IPS DF 6.9 (cell line): Measurements from ENCODE around the gene CCDC102A.

ENCODE experiments used
- DNase-seq: peaks from one replicate; pipeline ENCODE4 v3.0.0-alpha.2; 2013; ENCODE audit warnings: low read depth, low spot score
- H3K27ac ChIP-seq: one replicate; pipeline ENCODE4 v1.5.1; 2013; ENCODE audit warnings: low read length, control low read depth
- H3K27me3 ChIP-seq: 2 replicates; pipeline ENCODE4 v1.6.1; 2013; ENCODE audit warnings: mild to moderate bottlenecking, low read length; ENCODE audit not compliant: control insufficient read depth, insufficient read depth
- H3K36me3 ChIP-seq: 2 replicates; pipeline ENCODE4 v1.6.1; 2013; ENCODE audit warnings: low read length; ENCODE audit not compliant: control insufficient read depth, insufficient read depth
- H3K4me1 ChIP-seq: 2 replicates; pipeline ENCODE4 v1.6.1; 2013; ENCODE audit warnings: low read length; ENCODE audit not compliant: control insufficient read depth, insufficient read depth
- H3K4me3 ChIP-seq: 2 replicates; pipeline ENCODE4 v1.5.1; 2013; ENCODE audit warnings: mild to moderate bottlenecking, low read length
- H3K9me3 ChIP-seq: 2 replicates; pipeline ENCODE4 v1.6.1; 2013; ENCODE audit warnings: low read length, inconsistent platforms; ENCODE audit not compliant: control insufficient read depth, insufficient read depth
- WGBS: extraction: QIAGEN DNeasy Blood & Tissue Kit; methylation state at CpG from one replicate; pipeline ENCODE4 v1.1.7; 2013; ENCODE audit warnings: mixed read lengths, missing lambda C conversion rate; ENCODE audit not compliant: insufficient read length, insufficient coverage; 5-methylcytosine and 5-hydroxymethylcytosine counted together

The CCDC102A gene

DNA sequence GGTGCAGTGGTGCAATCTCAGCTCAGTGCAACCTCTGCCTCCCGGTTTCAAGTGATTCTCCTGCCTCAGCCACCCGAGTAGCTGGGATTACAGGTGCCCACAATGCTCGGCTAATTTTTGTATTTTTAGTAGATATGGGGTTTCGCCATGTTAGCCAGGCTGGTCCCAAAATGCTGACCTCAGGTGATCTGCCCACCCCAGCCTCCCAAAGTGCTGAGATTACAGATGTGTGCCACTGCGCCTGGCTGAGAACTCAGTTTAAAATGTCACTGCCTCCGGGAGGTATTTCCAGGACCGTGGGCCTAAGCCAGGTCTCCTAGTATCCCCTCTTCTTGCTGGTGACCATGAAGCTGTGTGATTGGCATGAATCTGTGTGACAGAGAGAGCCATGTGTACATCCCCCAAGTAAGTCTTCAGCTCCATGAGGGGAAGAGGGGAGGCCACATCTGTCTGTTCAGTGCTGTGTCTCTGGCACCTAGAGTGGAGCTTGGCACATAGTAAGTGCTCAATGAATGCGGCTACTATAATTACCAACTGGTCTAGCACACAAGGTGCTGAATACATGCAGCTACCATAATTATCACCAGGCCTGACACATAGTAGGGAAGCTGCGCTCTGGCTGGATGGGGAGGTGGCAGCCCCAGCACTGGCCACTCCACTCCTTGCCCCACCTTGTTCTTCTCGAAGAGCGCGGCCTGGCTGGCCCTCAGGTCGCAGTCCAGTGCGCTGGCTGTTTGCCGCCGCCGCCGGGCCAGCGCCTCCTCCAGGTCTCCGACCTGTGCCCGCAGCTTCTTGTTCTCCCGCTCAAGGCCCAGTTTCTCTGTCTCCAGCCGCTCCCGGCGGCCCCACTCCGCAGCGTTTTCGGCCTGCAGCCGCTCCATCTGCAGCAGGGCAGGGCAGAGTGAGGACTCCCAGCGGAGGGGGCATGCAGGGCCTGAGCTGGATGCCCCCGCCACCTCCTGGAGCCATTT is 18.7 kb downstream of the CCDC102A start:
- no CpG with 5 or more reads among the region's 31 CpGs for WGBS

DNA sequence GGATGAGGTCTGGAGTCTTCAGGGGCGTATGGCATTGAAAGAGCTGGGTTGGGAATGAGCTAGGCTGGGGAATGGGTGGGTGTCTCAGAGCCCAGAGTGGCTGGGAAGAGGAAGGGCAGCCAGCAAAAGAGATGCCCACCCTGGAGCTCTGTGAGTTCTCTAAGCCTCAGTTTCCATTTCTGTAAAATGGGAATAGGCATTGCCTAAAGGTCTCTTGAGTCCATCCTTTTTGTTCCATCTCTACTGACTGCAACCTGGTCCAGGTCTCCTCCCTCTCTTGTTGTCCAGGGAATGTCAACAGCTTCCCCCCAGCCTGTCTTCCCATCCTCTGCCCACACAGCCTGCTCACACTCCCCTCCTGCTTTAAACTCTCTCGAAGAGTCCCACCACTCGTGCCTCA is 19.6 kb downstream of the CCDC102A start:
- H3K4me1 ChIP-seq = no peaks in the 10 kb centered on the region; the same call in 1 of the 2 replicates
- H3K27me3 ChIP-seq = no peaks in the 10 kb centered on the region
- no peak for DNase-seq
- no peak overlapping the region for H3K27ac ChIP-seq
- WGBS = no CpG with 5 or more reads among the region's 3 CpGs
- no peak overlapping the region for H3K4me3 ChIP-seq
- no peaks in the 10 kb centered on the region; the same call in 1 of the 2 replicates for H3K36me3 ChIP-seq
- no peaks in the 10 kb centered on the region for H3K9me3 ChIP-seq

More for the DNA sequence above, 18.7 kb downstream of the CCDC102A start:
- Histone ChIP-seq H3K4me1 (no peaks in the 10 kb centered on the region; the same call in 1 of the 2 replicates), H3K27me3 (no peaks in the 10 kb centered on the region), H3K36me3 (no peaks in the 10 kb centered on the region; the same call in 1 of the 2 replicates), H3K4me3 (no peak overlapping the region), H3K27ac (no peak overlapping the region), H3K9me3 (no peaks in the 10 kb centered on the region)
- DNase-seq = no peak

DNA sequence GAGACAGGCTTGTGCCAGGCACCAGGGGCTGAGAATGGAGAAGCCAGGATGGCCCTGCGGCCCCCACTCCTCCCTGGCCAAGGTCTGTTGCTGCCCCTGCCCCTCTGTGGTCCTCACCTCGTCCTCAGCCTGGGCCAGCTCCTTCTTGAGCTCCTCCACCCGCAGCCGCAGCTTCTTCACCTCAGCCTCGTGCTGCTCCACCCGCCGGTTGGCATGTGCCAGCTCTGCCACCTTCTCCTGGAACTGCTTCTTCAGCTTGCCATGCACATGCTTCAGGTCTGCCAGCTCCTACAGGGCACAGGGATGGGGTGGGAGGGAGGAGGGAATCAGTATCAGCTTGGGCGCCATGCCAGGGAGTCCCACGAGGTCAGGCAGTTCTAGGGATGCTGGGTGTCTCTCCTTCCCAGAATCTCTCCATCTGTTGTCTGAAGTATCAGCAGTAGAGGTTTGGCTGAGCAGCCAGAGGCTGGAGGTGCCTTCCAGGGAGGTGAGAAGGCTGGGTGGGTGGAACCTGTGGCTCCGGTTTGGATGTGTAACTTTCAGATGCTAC is 20.1 kb downstream of the CCDC102A start:
- Histone ChIP-seq H3K4me3 (no peak overlapping the region), H3K27ac (no peak overlapping the region), H3K36me3 (no peaks in the 10 kb centered on the region; the same call in 1 of the 2 replicates), H3K4me1 (no peaks in the 10 kb centered on the region; the same call in 1 of the 2 replicates), H3K27me3 (no peaks in the 10 kb centered on the region), H3K9me3 (no peaks in the 10 kb centered on the region)
- no peak for DNase-seq
- WGBS = no CpG with 5 or more reads among the region's 10 CpGs

DNA sequence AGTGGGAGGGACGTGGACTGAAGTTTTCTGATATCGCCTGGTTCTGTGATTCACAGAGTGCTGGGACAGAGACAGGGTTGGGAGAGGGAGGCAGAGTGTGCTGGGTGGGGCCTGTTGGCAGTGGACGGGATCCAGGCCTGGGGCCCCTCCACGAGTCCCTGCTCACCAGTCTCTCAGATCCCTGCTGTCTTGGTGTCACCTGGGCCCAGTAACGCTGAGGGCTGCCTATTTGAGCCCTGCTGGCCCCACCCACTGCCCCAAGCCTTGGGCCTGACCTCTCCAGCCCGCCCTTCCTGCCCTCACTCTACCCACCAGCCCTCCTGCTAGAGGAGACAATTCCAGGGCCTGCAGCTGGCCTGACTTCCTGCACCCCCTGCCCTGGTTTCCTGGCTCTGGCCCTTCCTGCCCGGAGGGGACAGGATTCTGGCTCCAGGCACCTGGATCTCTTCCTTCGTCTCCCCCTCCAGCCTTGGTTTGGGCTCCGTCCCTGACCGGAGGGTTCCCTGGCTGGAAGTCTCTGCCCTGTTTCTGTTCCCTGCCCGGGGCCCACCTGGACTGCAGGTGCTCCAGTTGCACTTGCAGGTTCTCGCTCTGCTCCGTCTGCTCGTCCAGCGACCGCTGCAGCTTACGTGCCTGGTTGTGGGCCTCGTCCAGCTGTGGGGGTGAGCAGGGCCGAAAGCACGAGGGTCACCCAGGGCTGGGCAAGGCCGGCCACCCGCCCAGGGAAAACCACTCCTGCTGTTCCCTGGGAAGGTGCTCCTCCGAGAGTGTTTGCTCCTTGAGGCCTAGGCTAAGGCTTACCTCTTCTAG is 21.4 kb downstream of the CCDC102A start:
- no peak for DNase-seq
- Histone ChIP-seq H3K4me1 (no peaks in the 10 kb centered on the region; the same call in 1 of the 2 replicates), H3K4me3 (no peak overlapping the region), H3K9me3 (no peaks in the 10 kb centered on the region), H3K27ac (no peak overlapping the region), H3K36me3 (no peaks in the 10 kb centered on the region; the same call in 1 of the 2 replicates), H3K27me3 (no peaks in the 10 kb centered on the region)
- WGBS = no CpG with 5 or more reads among the region's 23 CpGs

DNA sequence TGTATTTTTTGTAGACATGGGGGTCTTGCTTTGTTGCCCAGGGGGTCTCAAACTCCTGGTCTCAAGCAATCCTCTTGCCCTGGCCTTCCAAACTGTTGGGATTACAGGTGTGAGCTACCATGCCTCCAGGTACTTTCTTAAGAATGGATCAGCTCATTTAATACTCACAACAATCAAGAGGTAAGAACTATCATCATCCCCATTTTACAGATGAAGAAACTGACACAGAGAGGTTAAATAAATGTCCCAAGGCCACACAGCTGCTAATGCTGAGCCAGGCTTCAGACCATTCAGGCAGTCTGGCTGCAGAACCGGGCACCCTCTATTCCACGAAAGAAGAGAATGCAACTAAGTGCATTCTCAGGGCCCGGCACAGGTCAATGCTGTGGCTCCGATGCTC is 22.0 kb downstream of the CCDC102A start:
- no peak overlapping the region for H3K4me3 ChIP-seq
- no peaks in the 10 kb centered on the region; the same call in 1 of the 2 replicates for H3K4me1 ChIP-seq
- DNase-seq = no peak
- H3K36me3 ChIP-seq = no peaks in the 10 kb centered on the region; the same call in 1 of the 2 replicates
- no peaks in the 10 kb centered on the region for H3K9me3 ChIP-seq
- H3K27ac ChIP-seq = no peak overlapping the region
- no peaks in the 10 kb centered on the region for H3K27me3 ChIP-seq
- no CpG with 5 or more reads among the region's 4 CpGs for WGBS

DNA sequence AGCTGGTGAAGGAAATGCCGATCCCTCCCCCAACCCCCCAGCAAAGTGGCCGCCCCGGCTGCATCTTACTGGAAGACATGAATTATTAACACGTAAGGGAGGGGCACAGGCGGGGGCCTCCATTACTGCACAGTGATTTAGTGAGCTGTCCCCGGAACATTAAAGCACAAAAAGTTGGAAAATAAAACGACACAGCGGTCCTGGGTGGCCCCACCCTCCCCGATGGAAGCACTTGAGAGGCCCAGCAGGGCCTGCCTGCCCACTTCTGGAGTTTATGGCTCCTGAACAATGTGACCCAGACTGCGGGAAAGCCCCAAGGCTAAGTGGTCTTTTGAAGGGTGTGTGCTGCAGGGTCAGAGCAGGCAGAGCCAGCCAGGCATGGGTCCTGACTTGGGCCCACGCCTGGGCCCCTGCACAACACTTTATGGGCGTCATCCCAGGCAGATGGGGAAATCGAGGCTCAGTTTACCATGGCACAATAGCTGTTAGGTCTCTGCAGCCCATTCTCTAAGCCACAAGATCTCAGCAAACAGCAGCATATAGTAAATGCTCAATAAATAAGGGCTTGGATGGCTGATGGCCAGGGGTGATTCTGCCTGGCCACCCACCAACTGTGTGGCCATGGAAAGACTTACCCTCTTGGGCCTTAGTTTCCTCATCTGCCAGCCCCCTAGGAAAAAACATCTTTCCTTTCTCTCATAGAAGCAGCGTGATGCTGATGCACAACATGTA is 22.8 kb downstream of the CCDC102A start:
- Histone ChIP-seq H3K36me3 (no peaks in the 10 kb centered on the region; the same call in 1 of the 2 replicates), H3K9me3 (no peaks in the 10 kb centered on the region), H3K4me3 (no peak overlapping the region), H3K4me1 (no peaks in the 10 kb centered on the region; the same call in 1 of the 2 replicates), H3K27ac (no peak overlapping the region), H3K27me3 (no peaks in the 10 kb centered on the region)
- DNase-seq = no peak
- no CpG with 5 or more reads among the region's 14 CpGs for WGBS

DNA sequence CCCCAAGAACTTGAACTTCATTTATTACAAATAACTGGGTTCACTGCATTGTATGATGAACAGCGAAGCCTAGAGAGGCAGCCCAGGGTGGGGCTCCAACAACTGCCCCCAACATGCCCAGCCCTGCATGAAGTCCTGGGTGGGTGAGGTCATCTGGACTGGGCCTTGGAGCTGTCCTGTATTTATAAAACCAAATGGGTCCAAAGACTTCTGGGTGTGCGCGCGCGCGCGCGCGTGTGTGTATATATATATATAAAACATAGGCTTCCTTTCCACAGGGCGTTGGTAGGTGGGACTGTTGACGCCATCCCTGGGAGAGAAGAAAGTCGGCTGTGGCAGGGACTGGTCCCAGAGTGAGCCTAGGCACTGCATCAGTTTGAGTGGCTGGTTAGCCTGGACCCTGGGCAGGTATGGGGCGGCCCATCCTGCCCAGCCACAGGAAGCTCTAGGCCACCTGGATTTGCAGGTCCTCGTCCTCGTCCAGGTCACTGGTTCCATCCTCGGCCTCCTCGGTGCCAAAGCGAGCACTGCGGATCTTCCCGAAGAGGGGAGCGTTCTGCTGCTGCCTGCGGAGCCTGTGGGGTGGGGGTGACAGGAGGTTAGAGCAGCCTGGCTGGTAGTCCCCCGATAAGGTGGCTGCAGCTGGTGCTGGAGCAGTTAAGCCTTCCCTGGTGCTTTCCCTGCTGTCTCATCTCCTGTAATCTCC is 23.9 kb downstream of the CCDC102A start:
- no peaks in the 10 kb centered on the region; the same call in 1 of the 2 replicates for H3K4me1 ChIP-seq
- H3K36me3 ChIP-seq = no peaks in the 10 kb centered on the region; the same call in 1 of the 2 replicates
- no peaks in the 10 kb centered on the region for H3K9me3 ChIP-seq
- H3K27ac ChIP-seq = no peak overlapping the region
- no peak for DNase-seq
- WGBS = no CpG with 5 or more reads among the region's 23 CpGs
- no peaks in the 10 kb centered on the region for H3K27me3 ChIP-seq
- no peak overlapping the region for H3K4me3 ChIP-seq

DNA sequence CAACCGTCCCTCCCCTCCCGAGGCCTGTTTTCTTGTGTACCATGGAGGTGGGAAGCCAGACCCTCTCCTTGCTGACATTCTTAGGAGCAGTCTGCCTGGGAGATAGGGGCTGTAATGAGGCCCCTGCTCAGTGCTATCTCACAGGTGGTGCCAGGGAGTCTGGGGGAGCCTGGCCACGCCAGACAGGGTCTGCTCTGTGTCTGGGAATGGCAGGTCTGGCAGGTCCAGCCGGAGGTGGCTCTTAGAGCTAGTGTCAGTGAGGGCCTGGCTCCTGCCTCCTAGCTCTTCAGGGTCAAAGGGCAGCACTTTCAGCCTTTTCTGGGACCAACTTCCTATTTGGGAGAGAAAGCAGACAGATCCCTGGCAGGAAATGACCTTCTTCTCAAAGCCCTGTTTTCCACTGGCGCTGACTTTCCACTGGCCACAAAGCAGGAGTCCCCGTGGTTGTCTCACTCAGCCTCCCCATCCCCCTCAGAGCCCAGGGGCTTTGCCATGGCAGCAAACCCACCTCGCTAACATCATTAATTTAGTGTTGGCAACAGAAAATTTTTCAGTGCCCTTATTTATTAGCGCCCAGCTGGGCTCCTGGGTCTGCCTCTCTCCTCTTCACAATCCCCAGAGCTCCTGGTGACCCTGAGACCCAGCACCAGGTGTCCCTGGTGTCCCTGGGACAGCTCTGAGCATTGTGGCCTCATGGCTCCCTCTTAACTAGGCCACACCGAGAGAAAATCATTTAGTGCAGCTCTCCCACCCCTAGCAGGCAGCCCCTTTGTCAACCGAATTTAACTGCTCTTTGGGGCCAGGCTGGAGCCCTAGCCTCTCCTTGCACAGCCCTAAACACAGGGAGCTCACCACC is 26.1 kb downstream of the CCDC102A start:
- no peaks in the 10 kb centered on the region; the same call in 1 of the 2 replicates for H3K4me1 ChIP-seq

More for the DNA sequence above, 26.1 kb downstream of the CCDC102A start:
- Histone ChIP-seq H3K27ac (no peak overlapping the region), H3K36me3 (no peaks in the 10 kb centered on the region; the same call in 1 of the 2 replicates), H3K9me3 (no peaks in the 10 kb centered on the region), H3K27me3 (no peaks in the 10 kb centered on the region), H3K4me3 (no peak overlapping the region)
- no peak for DNase-seq
- no CpG with 5 or more reads among the region's 10 CpGs for WGBS
